Measurements from ENCODE around the gene MREG.

The MREG gene

DNA sequence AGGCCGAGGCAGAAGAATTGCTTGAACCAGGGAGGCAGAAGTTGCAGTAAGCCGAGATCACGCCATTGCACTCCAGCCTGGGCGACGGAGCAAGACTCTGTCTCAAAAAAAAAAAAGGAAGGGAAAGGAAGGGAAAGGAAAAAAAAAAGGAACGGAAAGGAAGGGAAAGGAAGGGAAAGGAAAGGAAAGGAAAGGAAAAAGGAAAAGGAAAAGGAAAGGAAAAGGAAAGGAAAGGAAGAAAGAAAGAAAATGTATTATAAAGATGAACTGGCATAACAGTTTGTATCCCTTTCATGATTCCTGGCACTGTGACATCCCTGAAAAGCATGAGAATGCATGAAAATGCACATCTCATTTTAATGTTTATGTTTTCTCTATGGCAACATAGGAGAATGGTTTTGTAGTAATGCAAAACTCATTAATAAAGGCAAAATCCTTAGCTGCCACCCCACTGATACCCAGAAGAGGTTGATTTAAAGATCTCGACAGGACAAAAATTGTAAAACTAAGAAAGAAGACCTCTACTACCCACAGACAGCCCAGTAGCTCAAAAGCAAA, 11.5 kb upstream of the MREG start:
- TF ChIP-seq FOXP2 (optimal IDR thresholded peaks at IDR 0.05; ENCODE audit: borderline replicate concordance, extremely low read depth, extremely low read length, insufficient read depth) = no peak
- TF ChIP-seq POLR2AphosphoS5 (IDR thresholded peaks at IDR 0.05; ENCODE audit: low read depth, low read length) = no peak
- no peak for TF ChIP-seq SIN3A (IDR thresholded peaks at IDR 0.05; ENCODE audit: borderline replicate concordance, insufficient read depth, low read length)
- TF ChIP-seq TAF1 (IDR thresholded peaks at IDR 0.05; ENCODE audit: borderline replicate concordance, insufficient read depth, low read length) = no peak
- TF ChIP-seq, protein P1, sequence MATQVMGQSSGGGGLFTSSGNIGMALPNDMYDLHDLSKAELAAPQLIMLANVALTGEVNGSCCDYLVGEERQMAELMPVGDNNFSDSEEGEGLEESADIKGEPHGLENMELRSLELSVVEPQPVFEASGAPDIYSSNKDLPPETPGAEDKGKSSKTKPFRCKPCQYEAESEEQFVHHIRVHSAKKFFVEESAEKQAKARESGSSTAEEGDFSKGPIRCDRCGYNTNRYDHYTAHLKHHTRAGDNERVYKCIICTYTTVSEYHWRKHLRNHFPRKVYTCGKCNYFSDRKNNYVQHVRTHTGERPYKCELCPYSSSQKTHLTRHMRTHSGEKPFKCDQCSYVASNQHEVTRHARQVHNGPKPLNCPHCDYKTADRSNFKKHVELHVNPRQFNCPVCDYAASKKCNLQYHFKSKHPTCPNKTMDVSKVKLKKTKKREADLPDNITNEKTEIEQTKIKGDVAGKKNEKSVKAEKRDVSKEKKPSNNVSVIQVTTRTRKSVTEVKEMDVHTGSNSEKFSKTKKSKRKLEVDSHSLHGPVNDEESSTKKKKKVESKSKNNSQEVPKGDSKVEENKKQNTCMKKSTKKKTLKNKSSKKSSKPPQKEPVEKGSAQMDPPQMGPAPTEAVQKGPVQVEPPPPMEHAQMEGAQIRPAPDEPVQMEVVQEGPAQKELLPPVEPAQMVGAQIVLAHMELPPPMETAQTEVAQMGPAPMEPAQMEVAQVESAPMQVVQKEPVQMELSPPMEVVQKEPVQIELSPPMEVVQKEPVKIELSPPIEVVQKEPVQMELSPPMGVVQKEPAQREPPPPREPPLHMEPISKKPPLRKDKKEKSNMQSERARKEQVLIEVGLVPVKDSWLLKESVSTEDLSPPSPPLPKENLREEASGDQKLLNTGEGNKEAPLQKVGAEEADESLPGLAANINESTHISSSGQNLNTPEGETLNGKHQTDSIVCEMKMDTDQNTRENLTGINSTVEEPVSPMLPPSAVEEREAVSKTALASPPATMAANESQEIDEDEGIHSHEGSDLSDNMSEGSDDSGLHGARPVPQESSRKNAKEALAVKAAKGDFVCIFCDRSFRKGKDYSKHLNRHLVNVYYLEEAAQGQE (IDR thresholded peaks at IDR 0.05; ENCODE audit: insufficient read depth in 1 of 2, low read depth in 2 of 2, low read length in 2 of 2) = no peak

DNA sequence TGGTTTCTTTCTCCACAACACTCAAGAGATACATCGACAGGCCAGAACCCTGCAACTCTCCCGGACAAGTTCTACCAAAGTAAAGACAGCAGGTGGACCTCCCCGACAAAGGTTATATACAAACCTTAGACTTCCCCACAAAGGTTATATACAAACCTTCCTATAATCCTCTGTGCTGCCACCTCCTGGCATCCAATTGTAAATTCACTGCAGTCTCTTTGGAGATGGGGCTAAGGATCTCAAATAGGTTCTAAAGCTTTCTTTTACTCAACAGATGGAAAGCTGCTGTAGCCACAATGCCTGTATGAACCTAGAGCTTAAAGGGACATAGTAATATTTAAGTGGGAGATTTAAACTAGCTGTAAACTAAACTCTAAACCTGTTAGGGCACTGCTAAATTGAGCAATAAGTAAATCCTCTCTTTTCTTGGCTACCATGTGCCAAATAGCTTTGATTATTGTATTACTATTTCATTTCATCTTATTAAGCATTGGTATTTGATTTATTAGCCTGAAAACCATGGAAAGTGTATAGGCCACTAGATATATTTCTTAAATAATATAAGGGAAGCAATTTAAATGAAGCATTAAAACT, 9.8 kb upstream of the MREG start:
- TF ChIP-seq, protein P1 (IDR thresholded peaks at IDR 0.05; ENCODE audit: insufficient read depth in 1 of 2, low read depth in 2 of 2, low read length in 2 of 2) = no peak
- TF ChIP-seq TAF1 (IDR thresholded peaks at IDR 0.05; ENCODE audit: borderline replicate concordance, insufficient read depth, low read length) (no peak), SIN3A (IDR thresholded peaks at IDR 0.05; ENCODE audit: borderline replicate concordance, insufficient read depth, low read length) (no peak), POLR2AphosphoS5 (IDR thresholded peaks at IDR 0.05; ENCODE audit: low read depth, low read length) (no peak), FOXP2 (optimal IDR thresholded peaks at IDR 0.05; ENCODE audit: borderline replicate concordance, extremely low read depth, extremely low read length, insufficient read depth) (no peak)

DNA sequence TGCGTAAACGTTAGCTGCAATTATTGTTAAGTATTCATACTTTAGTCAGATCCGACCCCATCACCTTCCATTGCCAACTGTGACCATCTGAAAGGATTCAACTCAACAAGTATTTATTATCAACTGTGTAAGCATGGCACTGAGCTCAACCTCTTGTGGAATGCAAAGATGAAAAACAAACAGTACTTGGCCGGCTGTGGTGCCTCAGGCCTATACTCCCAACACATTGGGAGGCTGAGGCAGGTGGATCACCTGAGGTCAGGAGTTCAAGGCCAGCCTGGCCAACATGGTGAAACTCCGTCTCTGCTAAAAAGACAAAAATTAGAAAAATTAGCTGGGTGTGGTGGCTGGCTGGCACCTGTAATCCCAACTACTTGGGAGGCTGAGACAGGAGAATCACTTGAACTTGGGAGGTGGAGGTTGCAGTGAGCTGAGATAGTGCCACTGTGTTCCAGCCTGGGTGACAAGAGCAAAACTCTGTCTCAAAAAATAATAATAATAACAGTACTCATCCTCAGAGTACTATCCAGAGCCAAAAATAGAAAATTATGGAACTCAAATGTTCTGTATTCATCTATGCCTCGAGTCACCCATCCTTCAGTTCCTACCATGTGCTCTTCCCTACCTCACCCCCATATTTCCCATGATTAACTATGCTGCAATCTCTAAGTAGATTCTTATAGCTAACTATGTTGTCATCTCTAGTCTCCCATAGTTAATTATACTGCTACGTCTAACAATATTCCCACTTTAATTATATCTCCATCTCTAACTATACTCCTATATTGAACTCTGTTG, 8.6 kb upstream of the MREG start:
- no peak for TF ChIP-seq POLR2AphosphoS5 (IDR thresholded peaks at IDR 0.05; ENCODE audit: low read depth, low read length)
- TF ChIP-seq SIN3A (IDR thresholded peaks at IDR 0.05; ENCODE audit: borderline replicate concordance, insufficient read depth, low read length) = no peak
- TF ChIP-seq, protein P1 (IDR thresholded peaks at IDR 0.05; ENCODE audit: insufficient read depth in 1 of 2, low read depth in 2 of 2, low read length in 2 of 2) = no peak
- no peak for TF ChIP-seq TAF1 (IDR thresholded peaks at IDR 0.05; ENCODE audit: borderline replicate concordance, insufficient read depth, low read length)
- TF ChIP-seq FOXP2 (optimal IDR thresholded peaks at IDR 0.05; ENCODE audit: borderline replicate concordance, extremely low read depth, extremely low read length, insufficient read depth) = no peak

DNA sequence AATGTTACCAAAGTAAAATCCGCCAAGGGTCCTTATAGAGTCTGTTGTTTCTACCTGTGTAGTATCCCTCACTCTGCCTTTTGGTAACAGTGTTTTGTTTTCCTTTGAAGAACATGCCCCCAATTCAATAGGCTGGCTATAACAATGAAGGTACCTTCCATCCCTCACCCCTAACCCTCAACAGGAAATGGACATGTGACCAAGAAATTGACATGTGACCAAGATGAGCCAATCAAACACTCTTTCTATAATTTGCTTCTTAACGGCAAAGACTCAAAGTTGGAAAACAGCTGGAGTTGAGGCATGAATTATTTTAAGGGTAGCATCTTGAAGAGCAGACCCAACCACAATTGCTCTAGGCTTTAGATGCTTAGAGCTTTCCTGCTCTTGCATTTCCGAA, 5.4 kb upstream of the MREG start:
- TF ChIP-seq TAF1 (IDR thresholded peaks at IDR 0.05; ENCODE audit: borderline replicate concordance, insufficient read depth, low read length) = no peak

DNA sequence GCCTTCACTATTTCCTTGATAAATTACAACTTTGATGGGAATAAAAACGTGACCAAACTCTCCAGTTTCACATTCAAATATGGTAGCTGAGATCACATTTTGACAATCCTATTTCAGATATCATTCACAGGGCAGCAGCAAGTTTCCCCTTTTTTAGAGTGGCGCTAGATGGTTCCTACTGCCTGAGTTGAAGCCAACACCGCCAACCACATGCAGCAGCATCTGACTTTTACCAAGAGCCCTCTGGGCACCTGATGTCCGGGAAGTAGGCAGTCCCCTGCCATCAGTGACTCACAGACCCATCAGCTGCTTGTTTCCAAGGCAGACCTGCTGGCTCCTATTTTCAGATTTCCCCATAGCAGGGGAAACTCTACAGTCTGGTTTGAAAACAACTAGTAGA, 4.0 kb upstream of the MREG start:
- TF ChIP-seq SIN3A (IDR thresholded peaks at IDR 0.05; ENCODE audit: borderline replicate concordance, insufficient read depth, low read length) (no peak), TAF1 (IDR thresholded peaks at IDR 0.05; ENCODE audit: borderline replicate concordance, insufficient read depth, low read length) (no peak), POLR2AphosphoS5 (IDR thresholded peaks at IDR 0.05; ENCODE audit: low read depth, low read length) (no peak), FOXP2 (optimal IDR thresholded peaks at IDR 0.05; ENCODE audit: borderline replicate concordance, extremely low read depth, extremely low read length, insufficient read depth) (no peak)
- TF ChIP-seq, protein P1 (IDR thresholded peaks at IDR 0.05; ENCODE audit: insufficient read depth in 1 of 2, low read depth in 2 of 2, low read length in 2 of 2) = no peak

All from PFSK-1 (cell line).